Central memory CD8-positive, alpha-beta T cell (primary cell): Measurements from ENCODE around the gene SIK3.

Source experiments
- ATAC-seq: fragments of 150-1000 bp; cut with Tn5 transposase; replicated peaks from 2 replicates; pipeline ENCODE4 v1.10.0; 2022; ENCODE audit warnings: mild to moderate bottlenecking, moderate FRiP score, moderate number of reproducible peaks; ENCODE audit not compliant: poor library complexity, severe bottlenecking; ENCODE audit errors: extremely low read depth
- DNase-seq, 2 donors: peaks; one replicate each; pipeline ENCODE4 v3.0.0; 2021; ENCODE audit warnings: low spot score in 2 of 2
- H3K27ac Mint-ChIP-seq: one replicate; pipeline ENCODE4 v1.8.0; 2022; ENCODE audit warnings: low read depth, mild to moderate bottlenecking, moderate library complexity, mixed read lengths
- H3K27me3 Mint-ChIP-seq: one replicate; pipeline ENCODE4 v1.8.0; 2022; ENCODE audit warnings: mixed read lengths
- H3K36me3 Mint-ChIP-seq: one replicate; pipeline ENCODE4 v1.8.0; 2022; ENCODE audit warnings: mild to moderate bottlenecking, moderate library complexity, mixed read lengths; ENCODE audit not compliant: insufficient read depth
- H3K4me1 Mint-ChIP-seq: one replicate; pipeline ENCODE4 v1.8.0; 2022; ENCODE audit warnings: mixed read lengths
- H3K4me3 Mint-ChIP-seq: one replicate; pipeline ENCODE4 v1.8.0; 2022; ENCODE audit warnings: mild to moderate bottlenecking, moderate library complexity, mixed read lengths
- H3K9me3 Mint-ChIP-seq: one replicate; pipeline ENCODE4 v1.8.0; 2022; ENCODE audit warnings: mixed read lengths

Gene SIK3

GRCh38 chr11:116997071-116997470, 101.2 kb downstream of the SIK3 start:
- Mint-ChIP-seq H3K27ac (peak overlapping the region; percentile 35), H3K4me1 (peaks cover 71% of the 10 kb centered on the region), H3K4me3 (no peak overlapping the region), H3K27me3 (no peaks in the 10 kb centered on the region), H3K9me3 (no peaks in the 10 kb centered on the region), H3K36me3 (peaks cover 10% of the 10 kb centered on the region)
- ATAC-seq, result no peak
- no peak for DNase-seq

- Mint-ChIP-seq H3K27ac (peak overlapping the region; percentile 84), H3K36me3 (peaks cover 5% of the 10 kb centered on the region), H3K4me3 (no peak overlapping the region), H3K9me3 (no peaks in the 10 kb centered on the region), H3K4me1 (peaks cover 73% of the 10 kb centered on the region), H3K27me3 (no peaks in the 10 kb centered on the region)
- ATAC-seq (no peak), DNase-seq (no peak)
These were observed 104.0 kb downstream of the SIK3 start for GRCh38 chr11:116994195-116994594.

- no peaks in the 10 kb centered on the region for H3K9me3 Mint-ChIP-seq
- peaks cover 78% of the 10 kb centered on the region for H3K4me1 Mint-ChIP-seq
- H3K27ac Mint-ChIP-seq, result peak overlapping the region; percentile 84
- DNase-seq, result peak in 1 of 2 donors; percentile 18
- peak; percentile 80 for ATAC-seq
- H3K36me3 Mint-ChIP-seq, result peaks cover 5% of the 10 kb centered on the region
- H3K27me3 Mint-ChIP-seq, result no peaks in the 10 kb centered on the region
- H3K4me3 Mint-ChIP-seq, result no peak overlapping the region
These were observed 104.6 kb downstream of the SIK3 start for GRCh38 chr11:116993599-116993998.

GRCh38 chr11:116991491-116991890, 106.7 kb downstream of the SIK3 start:
- H3K4me1 Mint-ChIP-seq, result peaks cover 81% of the 10 kb centered on the region
- H3K27me3 Mint-ChIP-seq, result no peaks in the 10 kb centered on the region
- ATAC-seq (no peak), DNase-seq (no peak)
- H3K36me3 Mint-ChIP-seq, result peaks cover 4% of the 10 kb centered on the region
- no peak overlapping the region for H3K4me3 Mint-ChIP-seq
- H3K9me3 Mint-ChIP-seq, result no peaks in the 10 kb centered on the region
- H3K27ac Mint-ChIP-seq, result peak overlapping the region; percentile 84

GRCh38 chr11:116990811-116991210, 107.4 kb downstream of the SIK3 start:
- ATAC-seq (no peak), DNase-seq (no peak)
- no peaks in the 10 kb centered on the region for H3K9me3 Mint-ChIP-seq
- H3K27me3 Mint-ChIP-seq, result no peaks in the 10 kb centered on the region
- no peak overlapping the region for H3K4me3 Mint-ChIP-seq
- H3K4me1 Mint-ChIP-seq, result peaks cover 86% of the 10 kb centered on the region
- H3K36me3 Mint-ChIP-seq, result peaks cover under 1% of the 10 kb centered on the region
- H3K27ac Mint-ChIP-seq, result peak overlapping the region; percentile 3

GRCh38 chr11:116990061-116990473, 108.2 kb downstream of the SIK3 start:
- H3K27ac Mint-ChIP-seq, result peak overlapping the region; percentile 3
- no peaks in the 10 kb centered on the region for H3K27me3 Mint-ChIP-seq
- ATAC-seq, result no peak
- H3K9me3 Mint-ChIP-seq, result no peaks in the 10 kb centered on the region
- peaks cover 86% of the 10 kb centered on the region for H3K4me1 Mint-ChIP-seq
- no peaks in the 10 kb centered on the region for H3K36me3 Mint-ChIP-seq
- H3K4me3 Mint-ChIP-seq, result no peak overlapping the region
- no peak for DNase-seq

GRCh38 chr11:116989184-116989583, 109.0 kb downstream of the SIK3 start:
- no peaks in the 10 kb centered on the region for H3K9me3 Mint-ChIP-seq
- DNase-seq (no peak), ATAC-seq (no peak)
- peak overlapping the region; percentile 3 for H3K27ac Mint-ChIP-seq
- H3K36me3 Mint-ChIP-seq, result peaks cover 4% of the 10 kb centered on the region
- H3K27me3 Mint-ChIP-seq, result no peaks in the 10 kb centered on the region
- no peak overlapping the region for H3K4me3 Mint-ChIP-seq
- H3K4me1 Mint-ChIP-seq, result peaks cover 86% of the 10 kb centered on the region

GRCh38 chr11:116986521-116987105, 111.6 kb downstream of the SIK3 start:
- peaks cover 67% of the 10 kb centered on the region for H3K4me1 Mint-ChIP-seq
- no peaks in the 10 kb centered on the region for H3K9me3 Mint-ChIP-seq
- H3K36me3 Mint-ChIP-seq, result peaks cover 4% of the 10 kb centered on the region
- no peak for ATAC-seq
- no peak overlapping the region for H3K27ac Mint-ChIP-seq
- H3K27me3 Mint-ChIP-seq, result no peaks in the 10 kb centered on the region
- DNase-seq, result no peak
- peak overlapping the region; percentile 44 for H3K4me3 Mint-ChIP-seq

- H3K4me1 Mint-ChIP-seq, result peaks cover 68% of the 10 kb centered on the region
These were observed 113.6 kb downstream of the SIK3 start for GRCh38 chr11:116984589-116984988.

GRCh38 chr11:116984186-116984585, 114.0 kb downstream of the SIK3 start:
- ATAC-seq, result no peak
- Mint-ChIP-seq H3K36me3 (peaks cover 7% of the 10 kb centered on the region), H3K27ac (no peak overlapping the region), H3K4me3 (no peak overlapping the region), H3K27me3 (no peaks in the 10 kb centered on the region), H3K9me3 (no peaks in the 10 kb centered on the region), H3K4me1 (peaks cover 68% of the 10 kb centered on the region)
- DNase-seq, result no peak

More at GRCh38 chr11:116984589-116984988, 113.6 kb downstream of the SIK3 start:
- Mint-ChIP-seq H3K27ac (no peak overlapping the region), H3K4me3 (no peak overlapping the region), H3K9me3 (no peaks in the 10 kb centered on the region), H3K27me3 (no peaks in the 10 kb centered on the region), H3K36me3 (peaks cover 7% of the 10 kb centered on the region)
- DNase-seq, result no peak
- no peak for ATAC-seq

- no peak overlapping the region for H3K4me3 Mint-ChIP-seq
- H3K9me3 Mint-ChIP-seq, result no peaks in the 10 kb centered on the region
- ATAC-seq (no peak), DNase-seq (no peak)
- H3K4me1 Mint-ChIP-seq, result peaks cover 60% of the 10 kb centered on the region
- peaks cover 12% of the 10 kb centered on the region for H3K36me3 Mint-ChIP-seq
- no peak overlapping the region for H3K27ac Mint-ChIP-seq
- no peaks in the 10 kb centered on the region for H3K27me3 Mint-ChIP-seq
These were observed 116.9 kb downstream of the SIK3 start for GRCh38 chr11:116981266-116981885.

- peak overlapping the region; percentile 31 for H3K4me3 Mint-ChIP-seq
- ATAC-seq (peak; percentile 52), DNase-seq (no peak)
- no peaks in the 10 kb centered on the region for H3K27me3 Mint-ChIP-seq
- H3K4me1 Mint-ChIP-seq, result peaks cover 53% of the 10 kb centered on the region
- H3K27ac Mint-ChIP-seq, result peak overlapping the region; percentile 2
- peaks cover 14% of the 10 kb centered on the region for H3K36me3 Mint-ChIP-seq
- H3K9me3 Mint-ChIP-seq, result no peaks in the 10 kb centered on the region
These were observed 118.0 kb downstream of the SIK3 start for GRCh38 chr11:116980136-116980793.
